GM19351 (cell line): ENCODE measurements around the gene TXNDC17.
"Not testable (repeated sequence)": the region's sequence is repeated elsewhere in the genome, so short reads cannot be mapped to it uniquely, and the experiment has no call there.

Experiments
- ATAC-seq: cut with Tn5 transposase; IDR thresholded peaks from one replicate; pipeline ENCODE4 v1.9.1; 2021; ENCODE audit warnings: mild to moderate bottlenecking, moderate library complexity; ENCODE audit not compliant: unreplicated experiment

TXNDC17 gene

GRCh38 chr17:6640536-6641246 is at the start of gene TXNDC17, which contains the start of gene KIAA0753:
TXNDC17 (plus strand) TSS chr17:6641060; CDS start chr17:6641083, 23 bp downstream.
KIAA0753 (minus strand) TSS chr17:6640711; CDS start chr17:6635103, 5,608 bp downstream.
- peak; percentile 82 for ATAC-seq

- no peak for ATAC-seq
Observed at GRCh38 chr17:6591599-6592158, 49.2 kb upstream of the TXNDC17 start.

- no peak for ATAC-seq
Observed at GRCh38 chr17:6592173-6592572, 48.7 kb upstream of the TXNDC17 start.

- ATAC-seq: not testable (repeated sequence)
Observed at GRCh38 chr17:6593371-6593770, 47.5 kb upstream of the TXNDC17 start.

GRCh38 chr17:6596081-6596480 is 44.8 kb upstream of the TXNDC17 start:
- no peak for ATAC-seq

- ATAC-seq: no peak
Observed at GRCh38 chr17:6596511-6596910, 44.3 kb upstream of the TXNDC17 start.

- no peak for ATAC-seq
Observed at GRCh38 chr17:6596941-6597340, 43.9 kb upstream of the TXNDC17 start.

GRCh38 chr17:6597727-6598126 is 43.1 kb upstream of the TXNDC17 start:
- no peak for ATAC-seq

- no peak for ATAC-seq
Observed at GRCh38 chr17:6599364-6599763, 41.5 kb upstream of the TXNDC17 start.

- no peak for ATAC-seq
Observed at GRCh38 chr17:6602141-6602540, 38.7 kb upstream of the TXNDC17 start.

GRCh38 chr17:6603744-6604325 is 37.0 kb upstream of the TXNDC17 start:
- ATAC-seq: no peak

GRCh38 chr17:6605142-6605541 is 35.7 kb upstream of the TXNDC17 start:
- no peak for ATAC-seq

- no peak for ATAC-seq
Observed at GRCh38 chr17:6608321-6608720, 32.5 kb upstream of the TXNDC17 start.

- ATAC-seq: no peak
Observed at GRCh38 chr17:6610011-6610410, 30.8 kb upstream of the TXNDC17 start.

- no peak for ATAC-seq
Observed at GRCh38 chr17:6611231-6611630, 29.6 kb upstream of the TXNDC17 start.

- no peak for ATAC-seq
Observed at GRCh38 chr17:6623941-6624340, 16.9 kb upstream of the TXNDC17 start.

GRCh38 chr17:6626616-6627015 is 14.2 kb upstream of the TXNDC17 start:
- no peak for ATAC-seq

- no peak for ATAC-seq
Observed at GRCh38 chr17:6627019-6627418, 13.8 kb upstream of the TXNDC17 start.

GRCh38 chr17:6630390-6630789 is 10.5 kb upstream of the TXNDC17 start:
- no peak for ATAC-seq

GRCh38 chr17:6632530-6632929 is 8.3 kb upstream of the TXNDC17 start:
- no peak for ATAC-seq

- ATAC-seq: no peak
Observed at GRCh38 chr17:6633263-6633662, 7.6 kb upstream of the TXNDC17 start.

- ATAC-seq: no peak
Observed at GRCh38 chr17:6636105-6636504, 4.8 kb upstream of the TXNDC17 start.
